Liver (tissue), 9 donors: ENCODE measurements around the gene C1orf174. TPM values are rescaled to one million over a fixed set of nuclear protein-coding genes. Genes with fewer than 3 reads are reported as not detected.

Source experiments
- DNase-seq: peaks from one replicate; pipeline ENCODE4 v3.0.0-alpha.2; 2017; ENCODE audit warnings: low spot score
- H3K27ac ChIP-seq, 2 donors: one replicate each; pipeline ENCODE4 v1.7.0; 2013; ENCODE audit warnings: inconsistent platforms in 2 of 2, low read length in 2 of 2, control low read depth in 1 of 2, low read depth in 1 of 2, mild to moderate bottlenecking in 1 of 2
- H3K27me3 ChIP-seq, 4 donors: one replicate each; pipeline versions ENCODE4 v1.6.1 to v1.7.0; 2013; ENCODE audit warnings: low read length in 3 of 4, inconsistent platforms in 1 of 4, mild to moderate bottlenecking in 1 of 4, moderate library complexity in 1 of 4; ENCODE audit not compliant: control insufficient read depth in 4 of 4, insufficient read depth in 4 of 4
- H3K36me3 ChIP-seq, 4 donors: one replicate each; pipeline versions ENCODE4 v1.6.1 to v1.7.0; 2013; ENCODE audit warnings: low read length in 3 of 4, mild to moderate bottlenecking in 3 of 4, low read depth in 1 of 4, moderate library complexity in 1 of 4; ENCODE audit not compliant: control insufficient read depth in 4 of 4, insufficient read depth in 3 of 4
- H3K4me1 ChIP-seq, 4 donors: one replicate each; pipeline versions ENCODE4 v1.6.1 to v1.7.0; 2013; ENCODE audit warnings: low read length in 3 of 4, mild to moderate bottlenecking in 3 of 4, moderate library complexity in 1 of 4; ENCODE audit not compliant: control insufficient read depth in 4 of 4, insufficient read depth in 4 of 4
- H3K4me3 ChIP-seq, 3 donors: one replicate each; pipeline versions ENCODE4 v1.6.1 to v1.7.0; 2013; ENCODE audit warnings: low read length in 3 of 3, control low read depth in 1 of 3, low read depth in 1 of 3, mild to moderate bottlenecking in 1 of 3
- H3K9ac ChIP-seq, 2 donors: one replicate each; pipeline ENCODE4 v1.7.0; 2013; ENCODE audit warnings: low read length in 2 of 2, mild to moderate bottlenecking in 2 of 2, moderate library complexity in 2 of 2, control low read depth in 1 of 2, low read depth in 1 of 2
- H3K9me3 ChIP-seq, 4 donors: one replicate each; pipeline versions ENCODE4 v1.6.1 to v1.7.0; 2013; ENCODE audit warnings: low read length in 3 of 4; ENCODE audit not compliant: control insufficient read depth in 4 of 4
- EGR1 ChIP-seq, 2 donors: IDR thresholded peaks; 2 replicates each; pipeline ENCODE4 v1.6.1; 2016 to 2018; ENCODE audit warnings: antibody characterized with exemption in 2 of 2, low read depth in 2 of 2
- GABPA ChIP-seq, 2 donors: IDR thresholded peaks in 1 of 2; conservative IDR thresholded peaks in 1 of 2; 2 replicates each; pipeline ENCODE4 v1.6.1; 2016; ENCODE audit warnings: antibody characterized with exemption in 2 of 2, mild to moderate bottlenecking in 1 of 2, moderate library complexity in 1 of 2
- HNF4A ChIP-seq, 2 donors: conservative IDR thresholded peaks; 2 replicates each; pipeline ENCODE4 v1.6.1; 2016; ENCODE audit warnings: antibody characterized with exemption in 2 of 2, mild to moderate bottlenecking in 2 of 2
- HNF4G ChIP-seq: IDR thresholded peaks from 2 replicates; pipeline ENCODE4 v1.6.1; 2016; ENCODE audit warnings: antibody characterized with exemption
- JUND ChIP-seq, 2 donors: IDR thresholded peaks; 2 replicates each; pipeline ENCODE4 v1.6.1; 2016; ENCODE audit warnings: antibody characterized with exemption in 2 of 2
- MAX ChIP-seq: IDR thresholded peaks from 2 replicates; pipeline ENCODE4 v1.6.1; 2016; ENCODE audit warnings: antibody characterized with exemption
- NR2F2 ChIP-seq: IDR thresholded peaks from 2 replicates; pipeline ENCODE4 v1.6.1; 2016; ENCODE audit warnings: antibody characterized with exemption
- REST ChIP-seq: IDR thresholded peaks from 2 replicates; pipeline ENCODE4 v1.6.1; 2016; ENCODE audit warnings: antibody characterized with exemption, mild to moderate bottlenecking
- RXRA ChIP-seq, 2 donors: IDR thresholded peaks; 2 replicates each; pipeline ENCODE4 v1.6.1; 2017 to 2018; ENCODE audit warnings: antibody characterized with exemption in 2 of 2, mild to moderate bottlenecking in 1 of 2
- SP1 ChIP-seq: IDR thresholded peaks from 2 replicates; pipeline ENCODE4 v1.6.1; 2018; ENCODE audit warnings: antibody characterized with exemption, mild to moderate bottlenecking
- TAF1 ChIP-seq: conservative IDR thresholded peaks from 2 replicates; pipeline ENCODE4 v1.6.1; 2016; ENCODE audit warnings: antibody characterized with exemption, mild to moderate bottlenecking
- whole genome bisulfite sequencing: extraction: QIAGEN DNeasy Blood & Tissue Kit; methylation state at CpG from one replicate; pipeline ENCODE4 v1.1.7; 2013; 5-methylcytosine and 5-hydroxymethylcytosine counted together
- polyA plus RNA-seq, 2 donors: library from polyadenylated mRNA; stranded (reverse) in 1 of 2; unstranded in 1 of 2; fragments of 200-250 nt in 1 of 2; fragments of >200 nt in 1 of 2; fragmentation: Nextera tagmentation in 1 of 2; extraction: Ambion mirVana in 1 of 2; gene quantifications; one replicate each; pipeline versions ENCODE4 v1.2.1 to v1.2.3, GENCODE V29; 2013 to 2015
- total RNA-seq, 2 donors: library from RNA; depleted of rRNA; stranded (reverse); fragments of >200 nt; gene quantifications; one replicate each; pipeline ENCODE4 v1.2.3, GENCODE V29; 2014
- TF ChIP-seq, protein P1 (sequence below): IDR thresholded peaks from 2 replicates; pipeline ENCODE4 v1.6.1; 2016; ENCODE audit warnings: antibody characterized with exemption
- donor health status: healthy.
- donor health status: healthy.
- donor health status: healthy.
- donor health status: healthy.
- donor health status: healthy.

The C1orf174 gene
- total and polyA plus RNA-seq, 4 donors: 10.4 to 17.0 (median 13.8) TPM

- TF ChIP-seq MAX (no peak), SP1 (no peak), HNF4G (no peak), NR2F2 (no peak)
- TF ChIP-seq, protein P1, sequence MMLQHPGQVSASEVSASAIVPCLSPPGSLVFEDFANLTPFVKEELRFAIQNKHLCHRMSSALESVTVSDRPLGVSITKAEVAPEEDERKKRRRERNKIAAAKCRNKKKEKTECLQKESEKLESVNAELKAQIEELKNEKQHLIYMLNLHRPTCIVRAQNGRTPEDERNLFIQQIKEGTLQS: no peak
Observed at GRCh38 chr1:3888301-3888700, 11.8 kb downstream of the C1orf174 start (continued).

GRCh38 chr1:3886691-3887090, 13.4 kb downstream of the C1orf174 start:
- no peak overlapping the region for H3K27ac ChIP-seq
- H3K4me1 ChIP-seq: no peaks in the 10 kb centered on the region
- H3K9me3 ChIP-seq: no peaks in the 10 kb centered on the region
- peaks cover 7 to 48% (median 28%) of the 10 kb centered on the region in 4 donors for H3K36me3 ChIP-seq
- 94% methylated on average over 8 of the region's 8 CpGs for WGBS
- TF ChIP-seq RXRA (IDR thresholded peaks at IDR 0.05) (no peak), EGR1 (IDR thresholded peaks at IDR 0.05; ENCODE audit: low read depth in 2 of 2) (no peak), JUND (IDR thresholded peaks at IDR 0.05) (no peak), REST (no peak)
- TF ChIP-seq, protein P1: no peak
- no peaks in the 10 kb centered on the region for H3K27me3 ChIP-seq
- no peak overlapping the region for H3K4me3 ChIP-seq
- H3K9ac ChIP-seq: no peak overlapping the region
- DNase-seq: no peak

GRCh38 chr1:3886106-3886670, 13.9 kb downstream of the C1orf174 start:
- H3K4me1 ChIP-seq: no peaks in the 10 kb centered on the region
- no peak overlapping the region for H3K9ac ChIP-seq
- DNase-seq: no peak
- no peak overlapping the region for H3K27ac ChIP-seq
- H3K36me3 ChIP-seq: peaks cover 7 to 45% (median 28%) of the 10 kb centered on the region in 4 donors
- H3K4me3 ChIP-seq: no peak overlapping the region
- no peaks in the 10 kb centered on the region for H3K27me3 ChIP-seq
- no peaks in the 10 kb centered on the region for H3K9me3 ChIP-seq
- TF ChIP-seq JUND (IDR thresholded peaks at IDR 0.05) (no peak), SP1 (no peak), HNF4A (conservative IDR thresholded peaks at IDR 0.05) (no peak)
- 95% methylated on average over 15 of the region's 15 CpGs for WGBS

DNA sequence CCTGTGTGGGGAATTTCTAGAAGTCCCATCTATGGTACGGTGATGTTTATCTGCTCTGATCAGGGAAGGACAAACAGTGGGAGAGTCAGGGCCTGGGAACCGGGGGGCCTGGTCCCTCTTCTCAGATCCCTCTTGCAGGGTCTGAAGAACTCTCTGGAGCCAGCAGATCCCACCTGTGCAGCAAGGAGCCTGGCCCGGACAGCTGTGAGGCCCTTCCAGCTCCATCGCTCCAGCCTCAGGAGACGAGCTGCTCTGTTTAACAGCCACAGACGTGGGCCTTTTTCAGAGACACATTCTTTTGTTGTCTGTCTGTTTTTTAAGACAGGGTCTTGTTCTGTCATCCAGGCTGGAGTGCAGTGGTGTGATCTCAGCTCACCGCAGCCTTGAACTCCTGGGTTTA, 14.5 kb downstream of the C1orf174 start:
- DNase-seq: no peak
- no peaks in the 10 kb centered on the region for H3K4me1 ChIP-seq
- 91% methylated on average over 7 of the region's 7 CpGs for WGBS
- H3K36me3 ChIP-seq: peaks cover 7 to 46% (median 26%) of the 10 kb centered on the region in 4 donors
- TF ChIP-seq TAF1 (no peak), HNF4G (no peak), SP1 (no peak), GABPA (IDR thresholded peaks at IDR 0.05 in 1 of 2, conservative IDR thresholded peaks at IDR 0.05 in 1 of 2) (no peak), RXRA (IDR thresholded peaks at IDR 0.05) (no peak)
- no peaks in the 10 kb centered on the region for H3K27me3 ChIP-seq
- no peak overlapping the region for H3K27ac ChIP-seq
- no peak overlapping the region for H3K9ac ChIP-seq
- no peak overlapping the region for H3K4me3 ChIP-seq
- H3K9me3 ChIP-seq: no peaks in the 10 kb centered on the region
